Right lobe of liver (tissue), 6 donors: ENCODE data around the gene ZNF580. TPM values are rescaled to one million over a fixed set of nuclear protein-coding genes. Genes with fewer than 3 reads are reported as not detected.

Source experiments
- ATAC-seq, 4 donors: fragments of 200-7000 bp; cut with Tn5 transposase; one replicate each; pipeline ENCODE4 v1.9.1; 2020; ENCODE audit warnings: mild to moderate bottlenecking in 4 of 4, moderate library complexity in 4 of 4
- DNase-seq, 3 donors: peaks; one replicate each; pipeline ENCODE4 v3.0.0-alpha.2; 2020
- H3K27ac ChIP-seq, 3 donors: fragments of 200-600 bp; one replicate each; pipeline ENCODE4 v1.8.0; 2022
- H3K27me3 ChIP-seq, 2 donors: fragments of 200-600 bp; one replicate each; pipeline ENCODE4 v1.8.0; 2022
- H3K36me3 ChIP-seq, 4 donors: fragments of 200-600 bp; sonication (generic) in 1 of 4; one replicate each; pipeline versions ENCODE4 v1.5.1 to v1.8.0; 2017 to 2022; ENCODE audit warnings: control low read depth in 1 of 4
- H3K4me1 ChIP-seq, 4 donors: fragments of 200-600 bp; sonication (generic) in 1 of 4; one replicate each; pipeline versions ENCODE4 v1.5.1 to v1.8.0; 2017 to 2022; ENCODE audit warnings: control low read depth in 1 of 4
- H3K4me3 ChIP-seq, 3 donors: fragments of 200-600 bp; one replicate each; pipeline ENCODE4 v1.8.0; 2022
- H3K9me3 ChIP-seq, 4 donors: fragments of 200-600 bp; sonication (generic) in 1 of 4; one replicate each; pipeline versions ENCODE4 v1.5.1 to v1.8.0; 2017 to 2022; ENCODE audit warnings: control low read depth in 1 of 4
- CTCF ChIP-seq, 4 donors: fragments of 200-600 bp in 3 of 4; fragments of 450-650 bp in 1 of 4; IDR thresholded peaks; one replicate each; pipeline versions ENCODE4 v1.5.1 to v1.8.0; 2016 to 2022; ENCODE audit warnings: antibody characterized with exemption in 4 of 4, mild to moderate bottlenecking in 2 of 4
- POLR2A ChIP-seq: fragments of 450-650 bp; IDR thresholded peaks from one replicate; pipeline ENCODE4 v1.6.1; 2017; ENCODE audit warnings: antibody characterized with exemption, mild to moderate bottlenecking
- WGBS: methylation state at CpG from one replicate; pipeline ENCODE4 v1.1.6; 2018; ENCODE audit warnings: low coverage, low lambda C conversion rate; ENCODE audit not compliant: insufficient coverage; ENCODE audit errors: missing lambda C conversion rate; 5-methylcytosine and 5-hydroxymethylcytosine counted together
- intact Hi-C, 2 donors: fragments of 100-400 bp; cut with DNase I; formaldehyde crosslinking; loops; one replicate each; pipeline versions ENCODE4 v1.11.2 to v1.14.1; 2022
- total RNA-seq, 6 experiments: library from RNA; depleted of rRNA in 2 of 6; stranded (reverse); fragments of >200 nt in 2 of 6; fragmentation: NEBNext Ultra II Directional in 3 of 6; extraction: Animal tissue kit (Norgen Biotek cat#: 25700) in 3 of 6; gene quantifications; one replicate each; pipeline versions ENCODE4 v1.1.0 to v1.2.4, GENCODE V29; 2016 to 2023
- donor health status: DM: no; HTN: yes; CAD: no.
- donor health status: DM: no; HTN: no; CAD: no.
- donor health status: DM: no; HTN: no; CAD: no.
- donor health status: DM: no; HTN: yes; CAD: no.
- donor health status: DM: no; HTN: yes; CAD: no.

ZNF580 gene
- total RNA-seq, 6 experiments from 2014 or later = 5.4 to 11.6 (median 6.5) TPM

GRCh38 chr19:55617426-55617825, 23.4 kb upstream of the ZNF580 start:
- intact Hi-C loops = no loop called here
- TF ChIP-seq POLR2A (no peak), CTCF (IDR thresholded peaks at IDR 0.05) (no peak)
- WGBS = 90% methylated on average over 4 of the region's 8 CpGs
- Histone ChIP-seq H3K36me3 (peaks cover 0 to 14% (median 0%) of the 10 kb centered on the region in 4 donors), H3K27ac (no peak overlapping the region), H3K27me3 (no peaks in the 10 kb centered on the region), H3K4me3 (no peak overlapping the region), H3K4me1 (no peaks in the 10 kb centered on the region), H3K9me3 (no peaks in the 10 kb centered on the region)
- ATAC-seq (no peak), DNase-seq (no peak)

GRCh38 chr19:55618426-55618825, 22.4 kb upstream of the ZNF580 start:
- no peak for ATAC-seq
- WGBS = 64% methylated on average over 5 of the region's 7 CpGs
- H3K36me3 ChIP-seq = peaks cover 0 to 14% (median 0%) of the 10 kb centered on the region in 4 donors

GRCh38 chr19:55619286-55619685, 21.5 kb upstream of the ZNF580 start:
- TF ChIP-seq POLR2A = no peak
- TF ChIP-seq CTCF (IDR thresholded peaks at IDR 0.05) = no peak
- intact Hi-C loops = no loop called here
- Histone ChIP-seq H3K27me3 (no peaks in the 10 kb centered on the region), H3K9me3 (no peaks in the 10 kb centered on the region), H3K27ac (no peak overlapping the region), H3K4me3 (no peak overlapping the region), H3K4me1 (peaks cover 0 to 6% (median 0%) of the 10 kb centered on the region in 4 donors), H3K36me3 (peaks cover 0 to 14% (median 0%) of the 10 kb centered on the region in 4 donors)
- no peak for ATAC-seq
- no peak for DNase-seq
- WGBS = 56% methylated on average over 3 of the region's 3 CpGs

More at GRCh38 chr19:55618426-55618825, 22.4 kb upstream of the ZNF580 start:
- TF ChIP-seq POLR2A = no peak
- TF ChIP-seq CTCF (IDR thresholded peaks at IDR 0.05) = no peak
- Histone ChIP-seq H3K27ac (no peak overlapping the region), H3K4me1 (no peaks in the 10 kb centered on the region), H3K27me3 (no peaks in the 10 kb centered on the region), H3K4me3 (no peak overlapping the region), H3K9me3 (no peaks in the 10 kb centered on the region)
- intact Hi-C loops = no loop called here
- DNase-seq = no peak

- TF ChIP-seq POLR2A = no peak
- TF ChIP-seq CTCF (IDR thresholded peaks at IDR 0.05) = no peak
- intact Hi-C loops = no loop called here
- H3K27ac ChIP-seq = no peak overlapping the region
- no peak for DNase-seq
- no peaks in the 10 kb centered on the region for H3K27me3 ChIP-seq
- H3K4me3 ChIP-seq = no peak overlapping the region
- WGBS = 91% methylated on average over 4 of the region's 12 CpGs
- H3K9me3 ChIP-seq = no peaks in the 10 kb centered on the region
- peaks cover 0 to 8% (median 0%) of the 10 kb centered on the region in 4 donors for H3K36me3 ChIP-seq
- H3K4me1 ChIP-seq = peaks cover 0 to 11% (median 0%) of the 10 kb centered on the region in 4 donors
- ATAC-seq = no peak
Observed at GRCh38 chr19:55620410-55621204, 20.2 kb upstream of the ZNF580 start.
